Activated naive CD8-positive, alpha-beta T cell treated with anti-CD3 and anti-CD28 coated beads, Interleukin-2, amount 10 ng/mL, durations not matched to agents 7 days and 5 days (primary cell): ENCODE data around the gene MBD5. TPM values are rescaled to one million over a fixed set of nuclear protein-coding genes. Genes with fewer than 3 reads are reported as not detected.

Experiments
- ATAC-seq: fragments of 150-1000 bp; cut with Tn5 transposase; one replicate; pipeline ENCODE4 v1.10.0; 2021; ENCODE audit warnings: low read depth, moderate library complexity
- POLR2A ChIA-PET: fragments of 350-600 bp; sonication (Branson Sonifier 250); formaldehyde crosslinking; loops from one replicate; lab custom pipeline; 2021; ENCODE audit warnings: antibody characterized with exemption; lab: Charles Lee
- DNase-seq: peaks from one replicate; pipeline ENCODE4 v3.0.0; 2021
- H3K27ac Mint-ChIP-seq: one replicate; pipeline ENCODE4 v1.8.0; 2022; ENCODE audit warnings: mild to moderate bottlenecking, mixed read lengths
- H3K27me3 Mint-ChIP-seq: one replicate; pipeline ENCODE4 v1.8.0; 2022; ENCODE audit warnings: mild to moderate bottlenecking, moderate library complexity, mixed read lengths
- H3K36me3 Mint-ChIP-seq: one replicate; pipeline ENCODE4 v1.8.0; 2021; ENCODE audit warnings: mild to moderate bottlenecking, mixed read lengths
- H3K4me1 Mint-ChIP-seq: one replicate; pipeline ENCODE4 v1.8.0; 2021; ENCODE audit warnings: mixed read lengths
- H3K4me3 Mint-ChIP-seq: one replicate; pipeline ENCODE4 v1.8.0; 2022; ENCODE audit warnings: mild to moderate bottlenecking, moderate library complexity, mixed read lengths
- H3K9me3 Mint-ChIP-seq: one replicate; pipeline ENCODE4 v1.8.0; 2021; ENCODE audit warnings: mixed read lengths
- total RNA-seq, 2 experiments: library from RNA; stranded (reverse); gene quantifications; one replicate each; pipeline ENCODE4 v1.2.3, GENCODE V29; 2021

MBD5 gene
- total RNA-seq, 2 experiments from 2014 or later: 49.8 to 51.4 TPM

DNA sequence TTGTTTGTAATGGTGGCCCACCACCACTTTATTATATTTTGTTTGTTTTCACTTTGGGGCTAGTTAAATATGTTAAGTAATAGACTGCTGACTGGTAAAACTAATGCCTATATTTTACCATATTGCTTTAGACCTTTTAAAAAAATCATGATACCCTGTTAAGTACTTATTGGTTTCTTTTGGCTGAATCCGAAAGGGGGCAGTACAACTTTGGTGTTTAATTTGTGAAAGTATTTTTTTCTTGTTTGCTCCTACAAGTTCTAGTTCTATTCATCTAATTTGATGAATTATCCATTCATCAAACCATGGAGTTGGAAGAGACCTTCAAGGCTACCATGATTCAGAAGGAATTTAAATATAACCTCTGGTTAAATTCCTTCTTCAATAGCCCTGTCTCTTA lies 147.0 kb downstream of the MBD5 start:
- Mint-ChIP-seq H3K4me1 (no peaks in the 10 kb centered on the region), H3K4me3 (no peak overlapping the region), H3K36me3 (peaks cover 12% of the 10 kb centered on the region)

DNA sequence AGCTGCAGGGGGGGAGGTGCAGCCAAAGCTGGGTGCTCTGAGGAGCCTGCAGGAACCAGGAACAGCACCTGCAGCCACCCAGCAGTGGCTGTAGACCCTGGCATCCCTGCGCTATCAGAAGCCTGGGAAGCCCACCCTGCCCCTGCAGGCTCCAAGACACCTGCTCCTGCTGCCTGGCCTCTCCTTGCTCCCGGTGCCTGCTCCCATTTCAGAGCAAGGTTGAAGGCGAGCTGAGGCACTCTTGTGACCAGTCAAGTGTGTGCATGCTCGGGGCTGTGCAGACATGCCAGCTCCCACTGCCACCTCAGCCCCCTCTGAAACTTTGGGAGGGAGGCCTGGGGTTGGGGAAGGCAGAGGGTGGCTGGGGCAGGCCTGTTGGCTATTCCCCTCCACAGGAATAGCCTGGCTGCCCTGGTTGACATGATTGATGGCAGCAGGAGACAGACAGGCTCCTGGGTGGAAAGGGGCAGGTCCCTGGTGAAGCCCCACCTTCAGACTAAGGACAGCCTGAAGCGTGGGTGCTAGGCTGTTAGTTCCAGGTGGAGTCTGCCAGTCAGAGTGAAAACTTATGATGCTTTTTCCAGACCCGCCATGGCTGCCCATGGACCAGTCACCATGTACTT lies 151.4 kb downstream of the MBD5 start:
- H3K36me3 Mint-ChIP-seq: peaks cover 10% of the 10 kb centered on the region
- H3K27ac Mint-ChIP-seq: no peak overlapping the region
- POLR2A ChIA-PET: no interaction called here
- DNase-seq (no peak), ATAC-seq (no peak)
- no peak overlapping the region for H3K4me3 Mint-ChIP-seq
- H3K9me3 Mint-ChIP-seq: peaks cover 3% of the 10 kb centered on the region
- no peaks in the 10 kb centered on the region for H3K4me1 Mint-ChIP-seq
- H3K27me3 Mint-ChIP-seq: no peaks in the 10 kb centered on the region

More for the DNA sequence above, 147.0 kb downstream of the MBD5 start:
- H3K9me3 Mint-ChIP-seq: peaks cover 3% of the 10 kb centered on the region
- POLR2A ChIA-PET: no interaction called here
- ATAC-seq (no peak), DNase-seq (no peak)
- H3K27me3 Mint-ChIP-seq: no peaks in the 10 kb centered on the region
- H3K27ac Mint-ChIP-seq: no peak overlapping the region

DNA sequence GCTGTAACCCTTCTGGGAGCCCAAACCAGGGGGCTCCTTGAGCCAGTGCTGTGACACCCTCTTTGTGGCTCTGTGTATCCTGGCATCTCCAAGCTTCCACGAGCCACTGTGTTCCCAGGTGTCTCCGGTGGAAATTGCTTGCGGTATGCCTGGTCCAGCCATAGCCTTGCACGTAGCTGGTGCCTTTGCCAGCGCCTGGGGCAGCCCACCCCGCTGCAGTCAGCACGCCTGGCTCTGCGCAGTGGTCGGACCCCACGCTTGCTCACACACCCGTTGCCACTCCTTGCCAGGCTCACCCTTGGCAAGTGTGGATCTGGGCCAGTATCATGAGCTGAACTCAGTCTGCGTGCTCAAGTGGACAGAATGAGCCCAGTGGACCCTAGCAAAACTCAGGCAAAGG lies 152.3 kb downstream of the MBD5 start:
- H3K9me3 Mint-ChIP-seq: peaks cover 3% of the 10 kb centered on the region
- no peaks in the 10 kb centered on the region for H3K4me1 Mint-ChIP-seq
- ATAC-seq (no peak), DNase-seq (no peak)
- H3K27me3 Mint-ChIP-seq: no peaks in the 10 kb centered on the region
- peaks cover 10% of the 10 kb centered on the region for H3K36me3 Mint-ChIP-seq
- H3K4me3 Mint-ChIP-seq: no peak overlapping the region
- no peak overlapping the region for H3K27ac Mint-ChIP-seq
- POLR2A ChIA-PET: no interaction called here

DNA sequence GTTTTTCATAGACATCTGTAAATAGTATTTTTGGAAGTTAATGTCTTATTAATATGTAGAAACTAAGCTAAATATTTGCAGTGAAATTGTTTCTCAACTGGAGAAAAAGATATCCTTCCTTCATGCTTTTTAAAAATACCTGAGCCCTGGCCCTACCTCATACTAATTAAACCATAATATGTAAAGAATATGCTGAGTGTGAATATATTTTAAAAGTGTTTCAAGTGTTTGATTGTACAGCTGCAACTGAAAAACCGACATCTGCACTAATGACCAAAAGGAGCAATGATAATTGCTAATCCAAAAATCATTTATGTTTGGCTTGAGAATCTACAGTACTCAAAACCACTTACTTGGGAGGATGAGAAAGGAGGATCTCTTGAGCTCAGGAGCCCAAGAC lies 156.7 kb downstream of the MBD5 start:
- Mint-ChIP-seq H3K4me1 (peaks cover 3% of the 10 kb centered on the region), H3K36me3 (peaks cover 18% of the 10 kb centered on the region), H3K4me3 (no peak overlapping the region), H3K9me3 (no peaks in the 10 kb centered on the region), H3K27me3 (no peaks in the 10 kb centered on the region), H3K27ac (no peak overlapping the region)
- DNase-seq (no peak), ATAC-seq (no peak)
- POLR2A ChIA-PET: no interaction called here

DNA sequence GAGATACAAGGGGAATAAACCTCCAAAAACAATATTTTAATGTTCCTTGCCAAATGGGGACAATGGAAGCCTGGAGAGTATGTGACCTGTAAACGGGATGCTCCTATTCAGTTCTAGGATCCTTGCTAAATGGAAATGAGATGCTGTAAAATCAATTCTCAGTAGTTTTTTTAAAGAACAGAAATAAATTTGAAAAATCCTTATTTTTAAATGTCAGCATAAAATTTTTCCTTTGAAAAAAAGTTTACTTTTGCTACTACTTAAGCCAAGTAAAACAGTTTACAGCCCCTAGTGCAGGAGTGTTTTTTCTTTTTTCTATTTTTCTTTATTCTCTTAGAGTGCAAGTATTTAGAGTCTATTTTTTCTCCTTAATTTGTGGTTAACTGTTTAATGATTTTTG lies 158.8 kb downstream of the MBD5 start:
- peaks cover 27% of the 10 kb centered on the region for H3K36me3 Mint-ChIP-seq
- H3K27ac Mint-ChIP-seq: no peak overlapping the region
- no peaks in the 10 kb centered on the region for H3K9me3 Mint-ChIP-seq
- H3K27me3 Mint-ChIP-seq: no peaks in the 10 kb centered on the region
- ATAC-seq (no peak), DNase-seq (no peak)
- no peak overlapping the region for H3K4me3 Mint-ChIP-seq
- H3K4me1 Mint-ChIP-seq: peaks cover 7% of the 10 kb centered on the region
- POLR2A ChIA-PET: no interaction called here

DNA sequence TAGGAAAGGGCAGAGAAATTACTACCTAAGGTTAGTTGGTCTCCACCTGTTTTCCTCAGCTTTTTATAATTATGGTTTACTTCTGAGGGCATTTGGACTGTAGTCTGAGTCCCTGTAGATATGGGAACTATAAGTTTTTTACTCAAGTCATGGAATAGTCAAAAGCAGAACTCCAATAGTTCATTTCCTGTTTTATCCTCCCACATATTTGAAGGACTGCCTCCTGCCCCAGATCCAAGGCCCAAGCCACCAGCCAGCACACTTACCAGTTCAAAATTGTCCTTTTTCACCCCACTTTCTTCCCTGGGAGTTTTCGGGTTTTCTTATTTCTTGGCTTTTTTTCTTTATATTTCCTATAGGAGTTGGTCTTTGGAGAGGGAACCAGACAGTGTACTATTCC lies 164.1 kb downstream of the MBD5 start:
- ATAC-seq: no peak
- Mint-ChIP-seq H3K4me1 (peaks cover 7% of the 10 kb centered on the region), H3K27me3 (no peaks in the 10 kb centered on the region), H3K4me3 (no peak overlapping the region), H3K9me3 (no peaks in the 10 kb centered on the region), H3K36me3 (peaks cover 38% of the 10 kb centered on the region), H3K27ac (no peak overlapping the region)
- POLR2A ChIA-PET: no interaction called here
- no peak for DNase-seq

DNA sequence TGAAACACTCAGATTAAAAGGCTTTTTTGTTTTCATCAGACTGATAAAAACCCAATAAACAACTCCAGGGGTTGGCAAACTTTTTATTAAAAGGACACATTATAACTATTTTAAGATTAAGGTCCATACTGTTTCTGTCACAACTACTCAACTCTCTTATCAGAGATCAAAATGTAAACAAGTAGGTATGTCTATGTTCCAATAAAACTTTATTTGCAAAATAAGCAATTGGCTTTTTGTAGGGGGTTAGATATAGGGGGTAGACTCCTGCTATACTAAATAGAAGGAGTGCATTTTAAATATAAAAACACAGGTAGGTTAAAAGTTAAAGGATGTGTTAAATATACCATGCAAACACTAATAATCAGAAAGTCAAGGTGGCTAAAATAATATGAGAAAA lies 174.0 kb downstream of the MBD5 start:
- POLR2A ChIA-PET: no interaction called here

DNA sequence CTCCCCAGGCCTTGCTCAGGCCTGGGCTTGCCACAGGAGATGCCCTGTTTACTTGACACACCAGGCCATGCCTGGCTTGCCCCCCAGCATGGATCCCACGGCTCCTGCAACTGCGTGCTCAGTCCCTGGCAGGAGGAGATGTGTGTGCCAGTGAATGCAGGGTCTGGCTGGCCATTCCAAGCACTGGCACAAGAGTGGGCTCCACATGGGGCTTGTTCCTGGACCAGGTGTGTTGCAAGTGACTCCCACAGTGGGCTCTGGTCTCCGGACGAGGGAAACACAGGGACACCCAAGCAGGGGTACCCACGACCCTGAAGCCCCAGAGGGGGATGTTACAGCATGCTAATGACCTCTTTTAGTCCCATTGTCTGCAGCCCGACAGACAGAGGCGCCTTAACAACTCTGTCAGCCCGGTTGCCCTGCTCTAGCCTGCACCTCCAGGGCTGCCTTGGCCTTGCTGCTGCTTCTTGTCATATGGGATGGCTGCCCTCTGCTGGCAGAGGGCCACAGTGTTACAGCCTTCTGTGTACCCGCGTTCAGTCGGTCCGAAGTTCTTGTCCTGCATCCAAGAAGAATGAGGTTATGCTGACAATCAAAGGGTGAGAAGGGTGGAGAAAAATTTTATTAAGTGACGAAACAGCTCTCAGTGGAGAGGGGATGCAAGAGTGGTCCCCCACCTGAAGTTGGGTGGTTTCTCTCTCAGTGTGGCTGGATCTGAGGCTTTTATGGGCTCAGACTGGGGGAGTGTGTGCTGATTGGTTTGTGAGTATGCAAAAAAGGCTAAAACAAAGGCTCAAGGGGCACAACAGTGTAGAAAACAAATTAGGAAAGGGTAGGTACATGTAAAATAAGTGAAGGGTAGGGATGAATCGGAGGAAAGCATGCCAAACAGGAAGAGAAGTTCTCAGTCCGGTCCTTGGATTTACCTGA lies 180.4 kb downstream of the MBD5 start:
- no peaks in the 10 kb centered on the region for H3K4me1 Mint-ChIP-seq
- peak; percentile 50 for ATAC-seq
- POLR2A ChIA-PET: no interaction called here

More for the DNA sequence above, 174.0 kb downstream of the MBD5 start:
- no peak overlapping the region for H3K27ac Mint-ChIP-seq
- no peaks in the 10 kb centered on the region for H3K4me1 Mint-ChIP-seq
- DNase-seq: no peak
- no peaks in the 10 kb centered on the region for H3K36me3 Mint-ChIP-seq
- H3K9me3 Mint-ChIP-seq: no peaks in the 10 kb centered on the region
- no peaks in the 10 kb centered on the region for H3K27me3 Mint-ChIP-seq
- no peak overlapping the region for H3K4me3 Mint-ChIP-seq
- no peak for ATAC-seq

DNA sequence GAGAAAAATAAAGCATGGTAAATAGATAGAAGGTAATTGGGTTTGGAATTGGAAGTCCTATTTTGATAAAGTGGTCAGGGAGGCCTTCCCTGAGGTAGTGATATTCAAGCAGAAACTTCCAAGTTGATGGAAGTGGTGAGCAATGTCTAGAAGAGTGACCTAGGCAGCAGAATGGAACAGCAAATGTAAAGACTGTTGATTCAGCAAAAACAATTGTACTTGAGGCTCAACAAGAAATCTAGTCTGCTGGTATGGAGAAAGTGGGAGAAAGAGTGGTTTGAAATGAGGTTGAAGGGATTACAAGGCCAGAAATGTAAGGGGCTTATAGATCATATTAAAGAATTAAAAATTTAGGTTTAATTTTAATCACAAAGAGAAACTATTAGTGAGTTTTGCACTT lies 181.3 kb downstream of the MBD5 start:
- Mint-ChIP-seq H3K27me3 (no peaks in the 10 kb centered on the region), H3K36me3 (peaks cover 4% of the 10 kb centered on the region), H3K27ac (no peak overlapping the region), H3K4me1 (no peaks in the 10 kb centered on the region), H3K9me3 (peaks cover 1% of the 10 kb centered on the region), H3K4me3 (no peak overlapping the region)
- DNase-seq (no peak), ATAC-seq (no peak)
- POLR2A ChIA-PET: no interaction called here

More for the DNA sequence above, 180.4 kb downstream of the MBD5 start:
- Mint-ChIP-seq H3K27ac (no peak overlapping the region), H3K9me3 (peaks cover 1% of the 10 kb centered on the region), H3K36me3 (peaks cover 4% of the 10 kb centered on the region), H3K4me3 (no peak overlapping the region), H3K27me3 (no peaks in the 10 kb centered on the region)
- peak; percentile 49 for DNase-seq

DNA sequence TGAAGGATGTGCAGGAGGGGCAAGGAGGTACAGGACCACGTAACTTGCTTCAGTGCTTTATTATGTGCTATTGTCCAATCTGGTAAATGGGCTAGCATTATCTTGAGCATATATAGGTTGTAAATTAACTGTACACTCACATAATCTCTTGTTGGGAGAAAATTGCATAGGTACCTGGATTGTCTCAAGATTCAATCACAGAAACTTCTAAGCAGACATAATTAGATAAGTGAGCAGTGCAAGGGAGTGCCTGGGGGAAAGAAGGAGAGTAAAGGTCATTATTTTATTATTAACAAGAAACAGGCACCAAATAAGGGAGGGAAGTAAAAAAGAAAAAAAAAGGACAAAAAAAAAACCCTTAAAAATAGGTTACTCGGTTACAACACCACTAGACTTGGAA lies 186.2 kb downstream of the MBD5 start:
- no peak for DNase-seq
- H3K9me3 Mint-ChIP-seq: no peaks in the 10 kb centered on the region
- H3K27ac Mint-ChIP-seq: no peak overlapping the region
- no peaks in the 10 kb centered on the region for H3K27me3 Mint-ChIP-seq
- H3K4me1 Mint-ChIP-seq: peaks cover 2% of the 10 kb centered on the region
- H3K4me3 Mint-ChIP-seq: no peak overlapping the region
- POLR2A ChIA-PET: no interaction called here
- no peak for ATAC-seq
- H3K36me3 Mint-ChIP-seq: peaks cover 3% of the 10 kb centered on the region

DNA sequence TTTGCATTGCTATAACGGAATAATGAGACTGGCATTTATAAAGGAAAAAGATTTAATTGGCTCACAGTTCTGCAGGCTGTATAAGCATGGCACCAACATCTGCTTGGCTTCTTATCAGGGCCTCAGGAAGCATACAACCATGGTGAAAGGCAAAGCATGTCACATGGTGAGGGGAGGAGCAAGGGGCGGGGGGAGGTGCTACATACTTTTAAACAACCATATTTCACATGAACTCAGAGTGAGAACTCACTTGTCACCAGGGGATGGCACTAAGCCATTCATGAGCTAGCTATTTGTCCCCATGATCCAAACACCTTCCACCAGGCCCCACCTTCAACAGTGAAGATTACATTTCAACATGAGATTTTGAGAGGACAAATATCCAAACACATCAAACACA lies 188.7 kb downstream of the MBD5 start:
- Mint-ChIP-seq H3K27ac (no peak overlapping the region), H3K4me3 (no peak overlapping the region), H3K9me3 (no peaks in the 10 kb centered on the region), H3K4me1 (peaks cover 2% of the 10 kb centered on the region), H3K36me3 (peaks cover 8% of the 10 kb centered on the region), H3K27me3 (no peaks in the 10 kb centered on the region)
- POLR2A ChIA-PET: no interaction called here
- ATAC-seq (no peak), DNase-seq (no peak)

DNA sequence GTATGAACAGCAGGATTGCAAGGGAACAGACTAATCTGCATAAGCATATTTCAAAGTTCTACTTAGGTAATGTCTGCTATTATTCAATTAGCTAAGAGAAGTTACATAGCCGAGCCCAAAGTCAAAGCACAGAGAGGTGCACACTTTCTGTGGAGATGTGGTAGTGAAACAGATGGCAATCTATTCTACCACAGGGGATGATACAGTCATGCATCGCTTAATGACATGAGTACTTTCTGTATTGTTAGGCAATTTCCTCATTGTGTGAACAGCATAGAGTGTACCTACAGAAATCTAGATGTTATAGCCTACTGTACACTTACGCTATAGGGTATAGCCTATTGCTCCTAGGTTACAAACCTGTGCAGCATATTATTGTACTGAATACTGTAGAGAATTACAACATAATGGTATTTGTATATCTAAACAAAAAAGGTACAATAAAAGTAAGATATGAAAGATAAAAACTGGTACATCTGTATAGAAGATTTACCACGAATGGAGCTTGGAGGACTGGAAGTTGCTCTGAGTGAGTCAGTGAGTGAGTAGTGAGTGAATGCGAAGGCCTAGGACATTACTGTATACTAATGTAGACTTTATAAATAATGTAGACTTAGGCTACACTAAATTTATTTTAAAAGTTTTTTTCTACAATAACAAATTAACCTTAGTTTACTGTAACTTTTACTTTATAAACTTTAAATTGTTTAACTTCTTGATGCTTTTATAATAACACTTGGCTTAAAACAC lies 197.6 kb downstream of the MBD5 start:
- Mint-ChIP-seq H3K27ac (no peak overlapping the region), H3K9me3 (peaks cover 5% of the 10 kb centered on the region), H3K27me3 (no peaks in the 10 kb centered on the region), H3K36me3 (peaks cover 10% of the 10 kb centered on the region), H3K4me1 (no peaks in the 10 kb centered on the region), H3K4me3 (no peak overlapping the region)
- ATAC-seq: no peak
- DNase-seq: no peak
- POLR2A ChIA-PET: no interaction called here

DNA sequence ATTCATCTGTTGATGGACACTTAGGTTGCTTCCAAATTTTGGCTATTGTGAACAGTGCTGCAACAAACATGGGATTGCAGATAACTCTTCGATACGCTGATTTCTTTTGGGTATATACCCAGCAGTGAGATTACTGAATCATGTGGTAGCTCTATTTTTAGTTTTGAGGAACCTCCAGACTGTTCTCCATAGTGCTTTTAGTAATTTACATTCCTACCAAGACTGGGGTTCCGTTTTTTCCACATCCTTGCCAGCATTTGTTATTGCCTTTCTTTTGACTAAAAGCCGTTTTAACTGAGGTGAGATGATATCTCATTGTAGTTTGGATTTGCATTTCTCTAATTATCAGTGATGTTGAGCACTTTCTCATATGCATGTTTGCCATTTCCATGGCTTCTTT lies 200.3 kb downstream of the MBD5 start:
- H3K9me3 Mint-ChIP-seq: peaks cover 10% of the 10 kb centered on the region
- POLR2A ChIA-PET: no interaction called here
- H3K4me3 Mint-ChIP-seq: no peak overlapping the region
- no peak overlapping the region for H3K27ac Mint-ChIP-seq
- H3K36me3 Mint-ChIP-seq: peaks cover 13% of the 10 kb centered on the region
- DNase-seq (no peak), ATAC-seq (no peak)
- H3K4me1 Mint-ChIP-seq: no peaks in the 10 kb centered on the region
- no peaks in the 10 kb centered on the region for H3K27me3 Mint-ChIP-seq
